Type B pancreatic cell (in vitro differentiated cells): ENCODE measurements around the gene TBC1D14. TPM values are rescaled to one million over a fixed set of nuclear protein-coding genes. Genes with fewer than 3 reads are reported as not detected.
A peak's percentile ranks its signal among the peaks of the same experiment; 100 is the strongest.

Source experiments
- DNase-seq: peaks from one replicate; pipeline ENCODE4 v3.0.0; 2021; ENCODE audit warnings: mixed read lengths; ENCODE audit not compliant: unreplicated experiment; ENCODE audit errors: extremely low spot score
- H3K27ac Mint-ChIP-seq: 2 replicates; pipeline ENCODE4 v1.8.0; 2021; ENCODE audit warnings: mild to moderate bottlenecking, mixed read lengths
- H3K27me3 Mint-ChIP-seq: 2 replicates; pipeline ENCODE4 v1.8.0; 2021; ENCODE audit warnings: mixed read lengths
- H3K36me3 Mint-ChIP-seq: 2 replicates; pipeline ENCODE4 v1.8.0; 2021; ENCODE audit warnings: mixed read lengths
- H3K4me1 Mint-ChIP-seq: one replicate; pipeline ENCODE4 v1.8.0; 2021; ENCODE audit warnings: mixed read lengths; ENCODE audit not compliant: unreplicated experiment
- H3K4me3 Mint-ChIP-seq: 2 replicates; pipeline ENCODE4 v1.8.0; 2021; ENCODE audit warnings: mild to moderate bottlenecking, mixed read lengths
- H3K9me3 Mint-ChIP-seq: 2 replicates; pipeline ENCODE4 v1.8.0; 2021; ENCODE audit warnings: mixed read lengths
- CTCF ChIP-seq: fragments of 200-600 bp; sonication (generic); conservative IDR thresholded peaks from 2 replicates; pipeline ENCODE4 v1.5.0; 2021; ENCODE audit warnings: antibody characterized with exemption, mild to moderate bottlenecking
- total RNA-seq: library from RNA; stranded (reverse); gene quantifications from 2 replicates; pipeline ENCODE4 v1.2.1, GENCODE V29; 2021; ENCODE audit warnings: low replicate concordance

TBC1D14 gene
- total RNA-seq, 1 donor from 2014 or later: 55.9 TPM

GRCh38 chr4:6939761-6940743 lies 30.4 kb downstream of the TBC1D14 start:
- peaks cover 42% of the 10 kb centered on the region for H3K4me1 Mint-ChIP-seq
- H3K27ac Mint-ChIP-seq: peak overlapping the region; percentile 58
- H3K27me3 Mint-ChIP-seq: no peaks in the 10 kb centered on the region
- TF ChIP-seq CTCF: no peak
- no peak for DNase-seq
- no peak overlapping the region for H3K4me3 Mint-ChIP-seq
- H3K9me3 Mint-ChIP-seq: no peaks in the 10 kb centered on the region
- H3K36me3 Mint-ChIP-seq: peaks cover 7% of the 10 kb centered on the region

GRCh38 chr4:6940744-6941137 lies 31.1 kb downstream of the TBC1D14 start:
- TF ChIP-seq CTCF: no peak
- H3K9me3 Mint-ChIP-seq: no peaks in the 10 kb centered on the region
- peaks cover 45% of the 10 kb centered on the region for H3K4me1 Mint-ChIP-seq
- H3K4me3 Mint-ChIP-seq: peak overlapping the region; percentile 59
- no peak for DNase-seq
- H3K36me3 Mint-ChIP-seq: peaks cover 7% of the 10 kb centered on the region
- peak overlapping the region; percentile 58 for H3K27ac Mint-ChIP-seq
- H3K27me3 Mint-ChIP-seq: no peaks in the 10 kb centered on the region

- H3K4me3 Mint-ChIP-seq: no peak overlapping the region
- no peaks in the 10 kb centered on the region for H3K36me3 Mint-ChIP-seq
- no peaks in the 10 kb centered on the region for H3K27me3 Mint-ChIP-seq
- no peak for TF ChIP-seq CTCF
- H3K4me1 Mint-ChIP-seq: peaks cover 39% of the 10 kb centered on the region
- no peaks in the 10 kb centered on the region for H3K9me3 Mint-ChIP-seq
- H3K27ac Mint-ChIP-seq: peak overlapping the region; percentile 94
- DNase-seq: no peak
These were observed 32.2 kb downstream of the TBC1D14 start for GRCh38 chr4:6941796-6942195.

- no peaks in the 10 kb centered on the region for H3K36me3 Mint-ChIP-seq
- H3K4me3 Mint-ChIP-seq: peak overlapping the region; percentile 77
- peak overlapping the region; percentile 94 for H3K27ac Mint-ChIP-seq
- no peak for DNase-seq
- no peak for TF ChIP-seq CTCF
- peaks cover 39% of the 10 kb centered on the region for H3K4me1 Mint-ChIP-seq
- no peaks in the 10 kb centered on the region for H3K27me3 Mint-ChIP-seq
- H3K9me3 Mint-ChIP-seq: no peaks in the 10 kb centered on the region
These were observed 32.7 kb downstream of the TBC1D14 start for GRCh38 chr4:6942238-6942800.

GRCh38 chr4:6943012-6943884 lies 33.6 kb downstream of the TBC1D14 start:
- no peaks in the 10 kb centered on the region for H3K9me3 Mint-ChIP-seq
- no peaks in the 10 kb centered on the region for H3K36me3 Mint-ChIP-seq
- DNase-seq: no peak
- H3K27me3 Mint-ChIP-seq: no peaks in the 10 kb centered on the region
- H3K4me1 Mint-ChIP-seq: peaks cover 47% of the 10 kb centered on the region
- peak overlapping the region; percentile 94 for H3K27ac Mint-ChIP-seq
- no peak for TF ChIP-seq CTCF
- peak overlapping the region; percentile 77 for H3K4me3 Mint-ChIP-seq
